GM23248 (cell line): ENCODE results near the gene SLC39A1.

ENCODE experiments used
- EZH2 ChIP-seq: fragments of 200-600 bp; sonication (generic); IDR thresholded peaks from 2 replicates; pipeline ENCODE4 v1.6.1; 2018; ENCODE audit warnings: antibody characterized with exemption, mild to moderate bottlenecking; ENCODE audit not compliant: insufficient read depth, poor library complexity, severe bottlenecking
- EZH2phosphoT487 ChIP-seq: fragments of 200-600 bp; sonication (generic); IDR thresholded peaks from 2 replicates; pipeline ENCODE4 v1.6.1; 2018; ENCODE audit warnings: antibody characterized with exemption, moderate library complexity, mild to moderate bottlenecking, low read depth; ENCODE audit not compliant: insufficient read depth

- TF ChIP-seq EZH2 = no peak
- TF ChIP-seq EZH2phosphoT487 = no peak
Observed at GRCh38 chr1:153973071-153973470, 9.7 kb upstream of the SLC39A1 start.
